H1 (cell line): Measurements from ENCODE around the gene SYNJ2. TPM values are rescaled to one million over a fixed set of nuclear protein-coding genes. Genes with fewer than 3 reads are reported as not detected.

ENCODE experiments used
- CTCF ChIA-PET: fragments of 300-600 bp; sonication (Branson Sonifier 250); formaldehyde crosslinking; loops from one replicate; lab custom pipeline; 2021; ENCODE audit not compliant: partially characterized antibody; lab: Charles Lee
- POLR2A ChIA-PET: fragments of 300-600 bp; sonication (Branson Sonifier 250); formaldehyde crosslinking; loops from one replicate; lab custom pipeline; 2021; ENCODE audit warnings: inconsistent platforms; ENCODE audit not compliant: partially characterized antibody; lab: Charles Lee
- DNase-seq, 2 experiments: peaks; one replicate each; pipeline versions ENCODE4 v3.0.0 to v3.0.0-alpha.2; 2010 to 2022; ENCODE audit warnings: low spot score in 2 of 2, low read depth in 1 of 2, mixed read lengths in 1 of 2
- FAIRE-seq: peaks from 2 replicates; lab custom pipeline; 2011; peaks lifted over from hg19 to GRCh38; lab: Jason Lieb, UNC
- H2AFZ ChIP-seq: 2 replicates; pipeline ENCODE4 v1.8.1; 2012; ENCODE audit warnings: low read length, inconsistent platforms
- H2AK5ac ChIP-seq: 2 replicates; pipeline ENCODE4 v1.6.1; 2013; ENCODE audit warnings: low read depth, low read length
- H2BK120ac ChIP-seq: replicated peaks from 2 replicates; pipeline ENCODE3; 2013; ENCODE audit warnings: low read depth, low read length, inconsistent platforms
- H2BK12ac ChIP-seq: 2 replicates; pipeline ENCODE4 v1.6.1; 2013; ENCODE audit warnings: low read depth, low read length
- H2BK15ac ChIP-seq: 2 replicates; pipeline ENCODE4 v1.6.1; 2013; ENCODE audit warnings: low read length
- H2BK20ac ChIP-seq: 2 replicates; pipeline ENCODE4 v1.6.1; 2013; ENCODE audit warnings: low read length
- H2BK5ac ChIP-seq: 2 replicates; pipeline ENCODE4 v1.6.1; 2013; ENCODE audit warnings: low read depth, low read length
- H3K14ac ChIP-seq: 2 replicates; pipeline ENCODE4 v1.6.1; 2013; ENCODE audit warnings: inconsistent platforms; ENCODE audit not compliant: insufficient read length
- H3K18ac ChIP-seq: 2 replicates; pipeline ENCODE4 v1.6.1; 2013; ENCODE audit warnings: low read length; ENCODE audit errors: extremely low read depth
- H3K23ac ChIP-seq: 2 replicates; pipeline ENCODE4 v1.6.1; 2013; ENCODE audit warnings: inconsistent platforms; ENCODE audit not compliant: insufficient read length
- H3K23me2 ChIP-seq: 2 replicates; pipeline ENCODE4 v1.6.1; 2013; ENCODE audit warnings: low read depth, low read length
- H3K27ac ChIP-seq: 2 replicates; pipeline ENCODE4 v1.6.1; 2011; ENCODE audit warnings: low read depth, low read length, inconsistent platforms
- H3K27me3 ChIP-seq, 4 experiments: replicated peaks in 1 of 4; 1 replicate in 1 of 4; 2 replicates in 3 of 4; pipeline versions ENCODE4 v1.6.1 to v1.8.1; 2011 to 2013; ENCODE audit warnings: low read length in 3 of 4, mild to moderate bottlenecking in 3 of 4, inconsistent platforms in 2 of 4, mixed read lengths in 2 of 4, moderate library complexity in 1 of 4; ENCODE audit not compliant: control insufficient read depth in 3 of 4, insufficient read depth in 3 of 4; ENCODE audit errors: extremely low read depth in 1 of 4
- H3K36me3 ChIP-seq, 4 experiments: 2 replicates each; pipeline versions ENCODE4 v1.6.1 to v1.8.1; 2011 to 2013; ENCODE audit warnings: mild to moderate bottlenecking in 4 of 4, low read length in 3 of 4, moderate library complexity in 2 of 4, control low read depth in 1 of 4, inconsistent platforms in 1 of 4; ENCODE audit not compliant: insufficient read depth in 4 of 4, control insufficient read depth in 2 of 4
- H3K4ac ChIP-seq: replicated peaks from 2 replicates; pipeline ENCODE3; 2013; ENCODE audit warnings: low read length, low read depth, mixed read lengths, inconsistent platforms; ENCODE audit not compliant: insufficient read length
- H3K4me1 ChIP-seq, 4 experiments: replicated peaks in 1 of 4; 1 replicate in 1 of 4; 2 replicates in 3 of 4; pipeline versions ENCODE4 v1.6.1 to v1.8.1; 2011 to 2013; ENCODE audit warnings: low read length in 3 of 4, inconsistent platforms in 2 of 4, mixed read lengths in 1 of 4; ENCODE audit not compliant: insufficient read depth in 4 of 4, control insufficient read depth in 3 of 4
- H3K4me2 ChIP-seq, 2 experiments: 2 replicates each; pipeline versions ENCODE4 v1.6.1 to v1.8.1; 2011 to 2013; ENCODE audit warnings: low read depth in 2 of 2, low read length in 2 of 2, control low read depth in 1 of 2, inconsistent platforms in 1 of 2, mild to moderate bottlenecking in 1 of 2; ENCODE audit not compliant: insufficient read depth in 1 of 2
- H3K4me3 ChIP-seq, 4 experiments: fragments of 200-600, 300-600 bp in 1 of 4; sonication (generic), shearing (Covaris generic), sonication (Bioruptor Twin) in 1 of 4; 2 replicates each; pipeline versions ENCODE4 v1.5.1 to v1.8.1; 2011 to 2016; ENCODE audit warnings: low read length in 4 of 4, low read depth in 3 of 4, control low read depth in 2 of 4, inconsistent platforms in 2 of 4, mild to moderate bottlenecking in 2 of 4, mixed read lengths in 1 of 4, moderate library complexity in 1 of 4; ENCODE audit not compliant: insufficient read depth in 2 of 4; ENCODE audit errors: extremely low read depth in 1 of 4
- H3K56ac ChIP-seq: replicated peaks from 2 replicates; pipeline ENCODE3; 2013; ENCODE audit warnings: low read depth, mild to moderate bottlenecking, mixed read lengths, low read length, inconsistent platforms; ENCODE audit not compliant: insufficient read length
- H3K79me1 ChIP-seq: 2 replicates; pipeline ENCODE4 v1.6.1; 2013; ENCODE audit warnings: low read depth, low read length, control low read depth
- H3K79me2 ChIP-seq, 2 experiments: 2 replicates each; pipeline versions ENCODE4 v1.6.1 to v1.8.1; 2012 to 2013; ENCODE audit warnings: low read length in 2 of 2, mild to moderate bottlenecking in 2 of 2, inconsistent platforms in 1 of 2; ENCODE audit not compliant: insufficient read depth in 2 of 2, control insufficient read depth in 1 of 2
- H3K9ac ChIP-seq, 4 experiments: replicated peaks in 1 of 4; 1 replicate in 1 of 4; 2 replicates in 3 of 4; pipeline versions ENCODE4 v1.6.1 to v1.8.1; 2011 to 2013; ENCODE audit warnings: low read depth in 3 of 4, low read length in 3 of 4, control low read depth in 2 of 4, mild to moderate bottlenecking in 2 of 4, moderate library complexity in 2 of 4, inconsistent platforms in 1 of 4; ENCODE audit errors: extremely low read depth in 1 of 4
- H3K9me3 ChIP-seq, 2 experiments: 2 replicates each; pipeline versions ENCODE4 v1.6.1 to v1.8.1; 2012 to 2013; ENCODE audit warnings: mild to moderate bottlenecking in 2 of 2, moderate library complexity in 2 of 2, control low read depth in 1 of 2, inconsistent platforms in 1 of 2, low read depth in 1 of 2, low read length in 1 of 2, mixed read lengths in 1 of 2; ENCODE audit not compliant: insufficient read depth in 2 of 2
- H4K20me1 ChIP-seq, 2 experiments: replicated peaks in 1 of 2; 2 replicates each; pipeline versions ENCODE3 to v1.8.1; 2011 to 2013; ENCODE audit warnings: inconsistent platforms in 2 of 2, low read length in 2 of 2, mild to moderate bottlenecking in 1 of 2; ENCODE audit not compliant: insufficient read depth in 2 of 2, control insufficient read depth in 1 of 2
- H4K5ac ChIP-seq: 2 replicates; pipeline ENCODE4 v1.6.1; 2013; ENCODE audit warnings: low read length, low read depth, mixed read lengths, inconsistent platforms; ENCODE audit not compliant: insufficient read length
- H4K8ac ChIP-seq: 2 replicates; pipeline ENCODE4 v1.8.0; 2013; ENCODE audit warnings: mild to moderate bottlenecking, moderate library complexity, low read length, inconsistent platforms; ENCODE audit not compliant: insufficient read depth; ENCODE audit errors: extremely low read depth
- H4K91ac ChIP-seq: replicated peaks from 2 replicates; pipeline ENCODE3; 2013; ENCODE audit warnings: low read length, mixed read lengths, inconsistent platforms; ENCODE audit not compliant: insufficient read length
- CBX5 ChIP-seq: fragments of 300-800, 300-1000 bp; sonication (generic); IDR thresholded peaks from 2 replicates; pipeline ENCODE4 v1.7.1; 2016; ENCODE audit warnings: antibody characterized with exemption, low read length, low read depth
- EZH2 ChIP-seq: fragments of 200-600 bp; sonication (generic); IDR thresholded peaks from 2 replicates; pipeline ENCODE4 v1.7.1; 2012; ENCODE audit warnings: low read depth, mild to moderate bottlenecking, moderate library complexity, low read length, inconsistent platforms; ENCODE audit not compliant: severe bottlenecking
- KDM1A ChIP-seq: fragments of 200-600, 300-600 bp; sonication (generic); IDR thresholded peaks from 2 replicates; pipeline ENCODE4 v1.7.1; 2016; ENCODE audit warnings: mild to moderate bottlenecking, low read length, borderline replicate concordance
- KDM4A ChIP-seq: IDR thresholded peaks from one replicate; pipeline ENCODE4 v1.7.1; 2012; ENCODE audit warnings: low read depth, mild to moderate bottlenecking, moderate library complexity, low read length, inconsistent platforms; ENCODE audit not compliant: severe bottlenecking
- KDM5A ChIP-seq: fragments of 200-600 bp; IDR thresholded peaks from 2 replicates; pipeline ENCODE4 v1.7.1; 2012; ENCODE audit warnings: mild to moderate bottlenecking, low read length, inconsistent platforms, mixed read lengths
- RBBP5 ChIP-seq: IDR thresholded peaks from 2 replicates; pipeline ENCODE4 v1.7.1; 2012; ENCODE audit warnings: low read depth, mild to moderate bottlenecking, inconsistent platforms, low read length, moderate library complexity, borderline replicate concordance
- RNF2 ChIP-seq: fragments of 200-900, 300-1000 bp; sonication (generic); IDR thresholded peaks from 2 replicates; pipeline ENCODE4 v1.7.1; 2016; ENCODE audit warnings: borderline replicate concordance, low read depth, mild to moderate bottlenecking, antibody characterized with exemption, low read length; ENCODE audit not compliant: poor library complexity, severe bottlenecking; ENCODE audit errors: missing control alignments
- SAP30 ChIP-seq: fragments of 300-600 bp; sonication (generic); IDR thresholded peaks from 2 replicates; pipeline ENCODE4 v1.7.1; 2012; ENCODE audit warnings: low read length, moderate library complexity, mild to moderate bottlenecking, inconsistent platforms; ENCODE audit not compliant: insufficient read depth, insufficient replicate concordance
- TCF12 ChIP-seq: IDR thresholded peaks from 2 replicates; pipeline ENCODE4 v1.6.1; 2011; ENCODE audit warnings: low read depth, mild to moderate bottlenecking, low read length
- WGBS, 2 experiments: shearing (Covaris generic) in 1 of 2; methylation state at CpG; one replicate each; pipeline versions ENCODE4 v1.1.6 to v1.1.7; 2013 to 2015; ENCODE audit warnings: low lambda C conversion rate in 2 of 2, mixed read lengths in 2 of 2, inconsistent platforms in 1 of 2, low coverage in 1 of 2, missing lambda C conversion rate in 1 of 2; ENCODE audit not compliant: insufficient replicate concordance in 2 of 2, insufficient coverage in 1 of 2, insufficient read length in 1 of 2; ENCODE audit errors: extremely low coverage in 1 of 2, missing lambda C conversion rate in 1 of 2; 5-methylcytosine and 5-hydroxymethylcytosine counted together
- polyA plus RNA-seq, 7 experiments: library from polyadenylated mRNA; depleted of rRNA in 3 of 7; stranded (reverse) in 5 of 7; unstranded in 2 of 7; fragments of >200 nt in 5 of 7; fragments of 200-250 nt in 2 of 7; gene quantifications; 1 replicate in 5 of 7; 2 replicates in 1 of 7; 4 replicates in 1 of 7; pipeline versions ENCODE4 v1.2.1 to v1.2.3, GENCODE V29; 2011 to 2013; ENCODE audit warnings: missing spikeins in 2 of 7, mixed read lengths in 2 of 7
- total RNA-seq: library from RNA; stranded (reverse); fragmentation: NEBNext Ultra II Directional; extraction: Animal tissue kit (Norgen Biotek cat#: 25700); gene quantifications from 2 replicates; pipeline ENCODE4 v1.2.1, GENCODE V29; 2021
- TF ChIP-seq, protein P1 (sequence below): IDR thresholded peaks from 2 replicates; pipeline ENCODE4 v1.6.1; 2012; ENCODE audit warnings: inconsistent platforms
- TF ChIP-seq, protein P2 (sequence below): IDR thresholded peaks from 2 replicates; pipeline ENCODE4 v1.6.1; 2012; ENCODE audit warnings: inconsistent platforms

SYNJ2 gene
- total and polyA plus RNA-seq, 2 of the 8 experiments (the other 6 are each of a cell fraction or from before 2014, with no cell fraction given) = 3.7 to 13.9 TPM

DNA sequence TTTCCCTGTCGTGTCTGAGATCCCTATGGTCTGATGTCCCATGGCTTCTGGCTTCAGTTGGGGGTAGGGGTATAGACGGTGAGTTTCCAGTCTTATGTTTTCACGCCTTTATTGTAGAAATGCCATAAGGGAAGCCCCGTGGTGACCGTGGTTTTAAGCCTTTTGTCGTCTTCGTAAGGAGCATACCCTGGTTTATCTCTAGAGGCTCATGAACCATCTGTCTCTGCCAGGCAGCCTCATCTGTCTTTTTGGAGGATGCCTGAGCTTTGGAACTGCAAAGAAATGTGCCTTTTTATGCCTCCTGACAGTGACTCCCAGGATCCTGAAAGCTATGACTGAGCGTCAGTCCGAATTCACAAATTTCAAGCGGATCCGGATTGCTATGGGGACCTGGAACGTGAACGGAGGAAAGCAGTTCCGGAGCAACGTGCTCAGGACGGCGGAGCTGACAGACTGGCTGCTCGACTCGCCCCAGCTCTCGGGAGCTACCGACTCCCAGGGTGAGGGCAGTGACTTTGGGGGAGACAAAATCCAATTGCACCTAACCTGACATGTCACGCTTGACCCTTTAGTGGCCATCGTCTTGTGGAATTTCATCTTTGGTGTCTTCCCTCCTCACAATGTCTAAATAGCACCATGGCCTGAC is 84.6 kb downstream of the SYNJ2 start:
- Histone ChIP-seq H3K27me3 (no peaks in the 10 kb centered on the region), H3K4me2 (no peak overlapping the region), H3K18ac (no peak overlapping the region), H2BK15ac (no peak overlapping the region), H3K9me3 (no peaks in the 10 kb centered on the region), H2BK20ac (no peak overlapping the region), H3K23ac (no peak overlapping the region), H3K9ac (no peak overlapping the region), H3K27ac (no peak overlapping the region), H3K79me1 (no peaks in the 10 kb centered on the region), H3K4me1 (peaks cover 0 to 1% (median 0%) of the 10 kb centered on the region in 4 experiments; a peak in 1 of 7 replicates), H4K5ac (no peak overlapping the region), H3K79me2 (no peaks in the 10 kb centered on the region), H2AK5ac (no peak overlapping the region), H2BK120ac (no peak overlapping the region), H2AFZ (no peak overlapping the region), H3K4me3 (no peak overlapping the region), H3K36me3 (peaks cover 0 to 2% (median under 1%) of the 10 kb centered on the region in 4 experiments; a peak in 1 of 8 replicates), H3K4ac (no peak overlapping the region), H3K23me2 (no peaks in the 10 kb centered on the region; the same call in 1 of the 2 replicates), H2BK5ac (no peak overlapping the region), H4K8ac (no peak overlapping the region), H4K20me1 (no peaks in the 10 kb centered on the region), H4K91ac (no peak overlapping the region), H2BK12ac (no peak overlapping the region), H3K56ac (no peak overlapping the region), H3K14ac (no peak overlapping the region)
- POLR2A ChIA-PET = interaction anchor here (0.6 to 1.3 kb wide), 3 partner anchors 67 to 393 kb away, joined by 3 read pairs; no protein-coding TSS in a partner anchor
- no peak for DNase-seq
- CTCF ChIA-PET = interaction anchor here (1.2 kb wide), 1 partner anchor 12 kb away, joined by 3 read pairs; no protein-coding TSS in a partner anchor
- 92% methylated on average over 23 of the region's 23 CpGs; no CpG with 5 or more reads in 1 of the 2 experiments for WGBS, 2 experiments
- FAIRE-seq = no peak
- TF ChIP-seq, protein P1, sequence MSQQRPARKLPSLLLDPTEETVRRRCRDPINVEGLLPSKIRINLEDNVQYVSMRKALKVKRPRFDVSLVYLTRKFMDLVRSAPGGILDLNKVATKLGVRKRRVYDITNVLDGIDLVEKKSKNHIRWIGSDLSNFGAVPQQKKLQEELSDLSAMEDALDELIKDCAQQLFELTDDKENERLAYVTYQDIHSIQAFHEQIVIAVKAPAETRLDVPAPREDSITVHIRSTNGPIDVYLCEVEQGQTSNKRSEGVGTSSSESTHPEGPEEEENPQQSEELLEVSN = no peak
- TF ChIP-seq RBBP5 (no peak), KDM4A (no peak), SAP30 (no peak), KDM1A (no peak), RNF2 (no peak), TCF12 (no peak), EZH2 (no peak), KDM5A (no peak), CBX5 (no peak)
- TF ChIP-seq, protein P2, sequence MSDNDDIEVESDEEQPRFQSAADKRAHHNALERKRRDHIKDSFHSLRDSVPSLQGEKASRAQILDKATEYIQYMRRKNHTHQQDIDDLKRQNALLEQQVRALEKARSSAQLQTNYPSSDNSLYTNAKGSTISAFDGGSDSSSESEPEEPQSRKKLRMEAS = no peak
